Activated naive CD4-positive, alpha-beta T cell treated with anti-CD3 and anti-CD28 coated beads, Interleukin-2, amount 10 ng/mL, durations not matched to agents 7 days and 5 days (primary cell): ENCODE data around the gene RCBTB2.

Experiments
- CTCF ChIA-PET: fragments of 350-600 bp; sonication (Branson Sonifier 250); formaldehyde crosslinking; loops from one replicate; lab custom pipeline; 2021; ENCODE audit warnings: antibody characterized with exemption; lab: Charles Lee
- DNase-seq: peaks from one replicate; pipeline ENCODE4 v3.0.0-alpha.2; 2020
- H3K27ac Mint-ChIP-seq: one replicate; pipeline ENCODE4 v1.8.0; 2021; ENCODE audit warnings: mild to moderate bottlenecking, moderate library complexity, mixed read lengths
- H3K27me3 Mint-ChIP-seq: one replicate; pipeline ENCODE4 v1.8.0; 2021; ENCODE audit warnings: mild to moderate bottlenecking, mixed read lengths
- H3K36me3 Mint-ChIP-seq: one replicate; pipeline ENCODE4 v1.8.0; 2021; ENCODE audit warnings: mixed read lengths
- H3K4me1 Mint-ChIP-seq: one replicate; pipeline ENCODE4 v1.8.0; 2021; ENCODE audit warnings: mixed read lengths
- H3K4me3 Mint-ChIP-seq: one replicate; pipeline ENCODE4 v1.8.0; 2021; ENCODE audit warnings: mild to moderate bottlenecking, moderate library complexity, mixed read lengths
- H3K9me3 Mint-ChIP-seq: one replicate; pipeline ENCODE4 v1.8.0; 2021; ENCODE audit warnings: mixed read lengths

The RCBTB2 gene

GRCh38 chr13:48491423-48492095, 41.3 kb downstream of the RCBTB2 start:
- DNase-seq: no peak
- CTCF ChIA-PET: interaction anchor here (2.1 kb wide), 1 partner anchor 89 kb away, joined by 12 read pairs; no protein-coding TSS in a partner anchor
- H3K9me3 Mint-ChIP-seq: peaks cover 3% of the 10 kb centered on the region
- peaks cover 67% of the 10 kb centered on the region for H3K4me1 Mint-ChIP-seq
- no peak overlapping the region for H3K27ac Mint-ChIP-seq
- no peak overlapping the region for H3K4me3 Mint-ChIP-seq
- H3K36me3 Mint-ChIP-seq: peaks cover 42% of the 10 kb centered on the region
- no peaks in the 10 kb centered on the region for H3K27me3 Mint-ChIP-seq

GRCh38 chr13:48490241-48490640, 42.6 kb downstream of the RCBTB2 start:
- H3K4me1 Mint-ChIP-seq: peaks cover 63% of the 10 kb centered on the region
- no peak overlapping the region for H3K27ac Mint-ChIP-seq
- peaks cover 52% of the 10 kb centered on the region for H3K36me3 Mint-ChIP-seq
- no peaks in the 10 kb centered on the region for H3K27me3 Mint-ChIP-seq
- no peak for DNase-seq
- CTCF ChIA-PET: interaction anchor here (1.4 kb wide), 1 partner anchor 90 kb away, joined by 3 read pairs; no protein-coding TSS in a partner anchor
- peaks cover 6% of the 10 kb centered on the region for H3K9me3 Mint-ChIP-seq
- H3K4me3 Mint-ChIP-seq: no peak overlapping the region

GRCh38 chr13:48489666-48490065, 43.2 kb downstream of the RCBTB2 start:
- DNase-seq: no peak
- CTCF ChIA-PET: interaction anchor here (1.4 kb wide), 1 partner anchor 91 kb away, joined by 3 read pairs; no protein-coding TSS in a partner anchor
- Mint-ChIP-seq H3K9me3 (peaks cover 6% of the 10 kb centered on the region), H3K27me3 (no peaks in the 10 kb centered on the region), H3K27ac (no peak overlapping the region), H3K36me3 (peaks cover 57% of the 10 kb centered on the region), H3K4me1 (peaks cover 59% of the 10 kb centered on the region), H3K4me3 (no peak overlapping the region)

GRCh38 chr13:48488995-48489394, 43.9 kb downstream of the RCBTB2 start:
- Mint-ChIP-seq H3K27ac (peak overlapping the region; percentile 81), H3K4me1 (peaks cover 54% of the 10 kb centered on the region), H3K9me3 (peaks cover 6% of the 10 kb centered on the region), H3K27me3 (no peaks in the 10 kb centered on the region), H3K36me3 (peaks cover 57% of the 10 kb centered on the region), H3K4me3 (no peak overlapping the region)
- CTCF ChIA-PET: interaction anchor here (1.4 kb wide), 1 partner anchor 91 kb away, joined by 3 read pairs; no protein-coding TSS in a partner anchor
- DNase-seq: no peak

- peaks cover 63% of the 10 kb centered on the region for H3K36me3 Mint-ChIP-seq
Observed at GRCh38 chr13:48487968-48488367, 44.9 kb downstream of the RCBTB2 start.

GRCh38 chr13:48486836-48487235, 46.0 kb downstream of the RCBTB2 start:
- CTCF ChIA-PET: interaction anchor here (1.1 kb wide), 1 partner anchor 93 kb away, joined by 3 read pairs; no protein-coding TSS in a partner anchor

More at GRCh38 chr13:48487968-48488367, 44.9 kb downstream of the RCBTB2 start:
- no peak for DNase-seq
- CTCF ChIA-PET: no interaction called here
- no peaks in the 10 kb centered on the region for H3K27me3 Mint-ChIP-seq
- H3K9me3 Mint-ChIP-seq: peaks cover 6% of the 10 kb centered on the region
- H3K4me3 Mint-ChIP-seq: no peak overlapping the region
- H3K27ac Mint-ChIP-seq: no peak overlapping the region
- peaks cover 54% of the 10 kb centered on the region for H3K4me1 Mint-ChIP-seq

GRCh38 chr13:48486362-48486761, 46.5 kb downstream of the RCBTB2 start:
- H3K36me3 Mint-ChIP-seq: peaks cover 71% of the 10 kb centered on the region
- H3K27me3 Mint-ChIP-seq: no peaks in the 10 kb centered on the region
- no peak overlapping the region for H3K4me3 Mint-ChIP-seq
- CTCF ChIA-PET: interaction anchor here (1.1 kb wide), 1 partner anchor 94 kb away, joined by 3 read pairs; no protein-coding TSS in a partner anchor
- peaks cover 6% of the 10 kb centered on the region for H3K9me3 Mint-ChIP-seq
- H3K27ac Mint-ChIP-seq: peak overlapping the region; percentile 10
- no peak for DNase-seq
- H3K4me1 Mint-ChIP-seq: peaks cover 52% of the 10 kb centered on the region

More at GRCh38 chr13:48486836-48487235, 46.0 kb downstream of the RCBTB2 start:
- no peak overlapping the region for H3K4me3 Mint-ChIP-seq
- peaks cover 54% of the 10 kb centered on the region for H3K4me1 Mint-ChIP-seq
- peak overlapping the region; percentile 5 for H3K27ac Mint-ChIP-seq
- DNase-seq: no peak
- peaks cover 6% of the 10 kb centered on the region for H3K9me3 Mint-ChIP-seq
- peaks cover 73% of the 10 kb centered on the region for H3K36me3 Mint-ChIP-seq
- H3K27me3 Mint-ChIP-seq: no peaks in the 10 kb centered on the region

GRCh38 chr13:48485432-48485831, 47.4 kb downstream of the RCBTB2 start:
- Mint-ChIP-seq H3K4me1 (peaks cover 44% of the 10 kb centered on the region), H3K27me3 (no peaks in the 10 kb centered on the region), H3K4me3 (no peak overlapping the region), H3K36me3 (peaks cover 66% of the 10 kb centered on the region), H3K27ac (no peak overlapping the region), H3K9me3 (peaks cover 6% of the 10 kb centered on the region)
- DNase-seq: no peak
- CTCF ChIA-PET: interaction anchor here (1.1 kb wide), 1 partner anchor 95 kb away, joined by 3 read pairs; no protein-coding TSS in a partner anchor

GRCh38 chr13:48483575-48483974, 49.3 kb downstream of the RCBTB2 start:
- Mint-ChIP-seq H3K4me1 (peaks cover 27% of the 10 kb centered on the region), H3K27me3 (no peaks in the 10 kb centered on the region), H3K9me3 (peaks cover 6% of the 10 kb centered on the region), H3K36me3 (peaks cover 66% of the 10 kb centered on the region), H3K27ac (no peak overlapping the region), H3K4me3 (no peak overlapping the region)
- CTCF ChIA-PET: no interaction called here
- no peak for DNase-seq

GRCh38 chr13:48478391-48478790, 54.5 kb downstream of the RCBTB2 start:
- Mint-ChIP-seq H3K4me1 (peaks cover 2% of the 10 kb centered on the region), H3K9me3 (no peaks in the 10 kb centered on the region), H3K4me3 (no peak overlapping the region), H3K36me3 (peaks cover 66% of the 10 kb centered on the region), H3K27me3 (no peaks in the 10 kb centered on the region), H3K27ac (no peak overlapping the region)
- DNase-seq: no peak
- CTCF ChIA-PET: no interaction called here

- H3K27ac Mint-ChIP-seq: no peak overlapping the region
- no peaks in the 10 kb centered on the region for H3K9me3 Mint-ChIP-seq
- peaks cover 2% of the 10 kb centered on the region for H3K4me1 Mint-ChIP-seq
- DNase-seq: no peak
- CTCF ChIA-PET: no interaction called here
- no peaks in the 10 kb centered on the region for H3K27me3 Mint-ChIP-seq
- no peak overlapping the region for H3K4me3 Mint-ChIP-seq
- peaks cover 61% of the 10 kb centered on the region for H3K36me3 Mint-ChIP-seq
Observed at GRCh38 chr13:48477191-48477855, 55.6 kb downstream of the RCBTB2 start.

GRCh38 chr13:48476686-48477085, 56.2 kb downstream of the RCBTB2 start:
- H3K4me1 Mint-ChIP-seq: peaks cover 2% of the 10 kb centered on the region
- H3K9me3 Mint-ChIP-seq: no peaks in the 10 kb centered on the region
- H3K4me3 Mint-ChIP-seq: no peak overlapping the region
- CTCF ChIA-PET: no interaction called here
- H3K36me3 Mint-ChIP-seq: peaks cover 61% of the 10 kb centered on the region
- no peaks in the 10 kb centered on the region for H3K27me3 Mint-ChIP-seq
- DNase-seq: no peak
- no peak overlapping the region for H3K27ac Mint-ChIP-seq

GRCh38 chr13:48476215-48476614, 56.7 kb downstream of the RCBTB2 start:
- no peak for DNase-seq
- Mint-ChIP-seq H3K36me3 (peaks cover 63% of the 10 kb centered on the region), H3K27me3 (no peaks in the 10 kb centered on the region), H3K4me1 (peaks cover 2% of the 10 kb centered on the region), H3K4me3 (no peak overlapping the region), H3K9me3 (no peaks in the 10 kb centered on the region), H3K27ac (no peak overlapping the region)
- CTCF ChIA-PET: interaction anchor here (0.5 kb wide), 1 partner anchor 105 kb away, joined by 3 read pairs; no protein-coding TSS in a partner anchor

GRCh38 chr13:48475230-48475629, 57.6 kb downstream of the RCBTB2 start:
- Mint-ChIP-seq H3K9me3 (no peaks in the 10 kb centered on the region), H3K4me3 (no peak overlapping the region), H3K27me3 (no peaks in the 10 kb centered on the region), H3K4me1 (peaks cover 2% of the 10 kb centered on the region), H3K27ac (no peak overlapping the region), H3K36me3 (peaks cover 63% of the 10 kb centered on the region)
- CTCF ChIA-PET: interaction anchor here (1.1 kb wide), 1 partner anchor 348 kb away, joined by 3 read pairs; no protein-coding TSS in a partner anchor
- no peak for DNase-seq
